B cell (primary cell): Measurements from ENCODE around the gene BCAN. TPM values are rescaled to one million over a fixed set of nuclear protein-coding genes. Genes with fewer than 3 reads are reported as not detected.

Experiments used
- ATAC-seq: fragments of 200-7000 bp; cut with Tn5 transposase; one replicate; pipeline ENCODE4 v1.10.0; 2021; ENCODE audit warnings: low read depth, mild to moderate bottlenecking, moderate number of reproducible peaks, moderate library complexity
- CTCF ChIA-PET: fragments of 350-600 bp; sonication (Branson Sonifier 250); formaldehyde crosslinking; loops from one replicate; lab custom pipeline; 2021; ENCODE audit warnings: antibody characterized with exemption, inconsistent platforms; lab: Charles Lee
- POLR2A ChIA-PET: fragments of 350-600 bp; sonication (Branson Sonifier 250); formaldehyde crosslinking; loops from one replicate; lab custom pipeline; 2021; ENCODE audit warnings: antibody characterized with exemption; lab: Charles Lee
- DNase-seq: peaks from one replicate; pipeline ENCODE4 v3.0.0; 2013
- H2AFZ ChIP-seq: 2 replicates; pipeline ENCODE4 v1.6.1; 2012; ENCODE audit warnings: mild to moderate bottlenecking, low read depth, low read length; ENCODE audit not compliant: insufficient read depth, poor library complexity, severe bottlenecking
- H3K27ac ChIP-seq, 2 donors: 1 replicate in 1 of 2; 2 replicates in 1 of 2; pipeline ENCODE4 v1.5.1; 2012 to 2013; ENCODE audit warnings: low read length in 2 of 2, mild to moderate bottlenecking in 2 of 2, moderate library complexity in 1 of 2
- H3K27me3 ChIP-seq, 4 experiments: fragments of 200-600 bp in 1 of 4; sonication (generic) in 1 of 4; replicated peaks in 1 of 4; 1 replicate in 2 of 4; 2 replicates in 2 of 4; pipeline versions ENCODE4 v1.6.1 to v1.7.0; 2013 to 2016; ENCODE audit warnings: low read length in 3 of 4, mild to moderate bottlenecking in 2 of 4, mixed read lengths in 1 of 4, moderate library complexity in 1 of 4; ENCODE audit not compliant: insufficient read depth in 4 of 4, control insufficient read depth in 3 of 4; ENCODE audit errors: control extremely low read depth in 1 of 4
- H3K36me3 ChIP-seq, 2 experiments: replicated peaks in 1 of 2; 1 replicate in 1 of 2; 2 replicates in 1 of 2; pipeline versions ENCODE4 v1.6.1 to v1.7.1; 2013; ENCODE audit warnings: low read length in 1 of 2; ENCODE audit not compliant: insufficient read depth in 2 of 2, control insufficient read depth in 1 of 2; ENCODE audit errors: control extremely low read depth in 1 of 2, extremely low read depth in 1 of 2
- H3K4me1 ChIP-seq, 2 donors: fragments of 200-600 bp in 1 of 2; sonication (generic) in 1 of 2; 1 replicate in 1 of 2; 2 replicates in 1 of 2; pipeline versions ENCODE4 v1.5.1 to v1.6.1; 2013 to 2017; ENCODE audit warnings: low read length in 2 of 2; ENCODE audit not compliant: control insufficient read depth in 2 of 2, insufficient read depth in 2 of 2
- H3K4me2 ChIP-seq: replicated peaks from 2 replicates; pipeline ENCODE3; 2012; ENCODE audit warnings: mild to moderate bottlenecking, low read depth, low read length; ENCODE audit not compliant: poor library complexity, severe bottlenecking
- H3K4me3 ChIP-seq, 5 experiments: fragments of 200-600 bp in 1 of 5; sonication (generic) in 1 of 5; 1 replicate in 3 of 5; 2 replicates in 2 of 5; pipeline versions ENCODE4 v1.5.1 to v1.7.0; 2011 to 2016; ENCODE audit warnings: low read length in 4 of 5, mild to moderate bottlenecking in 4 of 5, low read depth in 2 of 5, control low read depth in 1 of 5, moderate library complexity in 1 of 5; ENCODE audit not compliant: insufficient read depth in 1 of 5; ENCODE audit errors: control extremely low read depth in 1 of 5, extremely low read depth in 1 of 5
- H3K79me2 ChIP-seq: fragments of 200-600 bp; sonication (generic); one replicate; pipeline ENCODE4 v1.6.0; 2016; ENCODE audit warnings: low read length; ENCODE audit not compliant: control insufficient read depth, insufficient read depth
- H3K9ac ChIP-seq: fragments of 200-600 bp; sonication (generic); 2 replicates; pipeline ENCODE4 v1.6.1; 2017; ENCODE audit warnings: mild to moderate bottlenecking, low read length, moderate library complexity
- H3K9me3 ChIP-seq, 3 donors: one replicate each; pipeline versions ENCODE4 v1.6.1 to v1.7.1; 2013; ENCODE audit warnings: low read length in 2 of 3; ENCODE audit not compliant: control insufficient read depth in 2 of 3, insufficient read depth in 1 of 3; ENCODE audit errors: control extremely low read depth in 1 of 3
- H4K20me1 ChIP-seq: 2 replicates; pipeline ENCODE4 v1.6.0; 2012; ENCODE audit warnings: mild to moderate bottlenecking, low read length; ENCODE audit not compliant: insufficient read depth, control insufficient read depth, poor library complexity, severe bottlenecking
- H3K27ac Mint-ChIP-seq: one replicate; pipeline ENCODE4 v1.8.0; 2021; ENCODE audit warnings: mixed read lengths
- H3K27me3 Mint-ChIP-seq: one replicate; pipeline ENCODE4 v1.8.0; 2021; ENCODE audit warnings: mixed read lengths
- H3K4me1 Mint-ChIP-seq: one replicate; pipeline ENCODE4 v1.8.0; 2021; ENCODE audit warnings: mixed read lengths
- H3K4me3 Mint-ChIP-seq: one replicate; pipeline ENCODE4 v1.8.0; 2021; ENCODE audit warnings: mixed read lengths
- H3K9me3 Mint-ChIP-seq: one replicate; pipeline ENCODE4 v1.8.0; 2022; ENCODE audit warnings: mixed read lengths; ENCODE audit not compliant: insufficient read depth
- CTCF ChIP-seq: fragments of 200-600 bp; IDR thresholded peaks from one replicate; pipeline ENCODE4 v1.8.0; 2022; ENCODE audit warnings: antibody characterized with exemption, mild to moderate bottlenecking
- EZH2 ChIP-seq: IDR thresholded peaks from 2 replicates; pipeline ENCODE4 v1.6.1; 2012; ENCODE audit warnings: borderline replicate concordance, low read depth, mild to moderate bottlenecking, moderate library complexity, low read length; ENCODE audit not compliant: insufficient read depth, poor library complexity, severe bottlenecking
- whole genome bisulfite sequencing: methylation state at CpG from one replicate; pipeline ENCODE4 v1.1.5; 2013; ENCODE audit warnings: missing lambda C conversion rate; ENCODE audit not compliant: insufficient coverage; 5-methylcytosine and 5-hydroxymethylcytosine counted together
- intact Hi-C: fragments of 100-400 bp; cut with micrococcal nuclease; formaldehyde crosslinking; loops from one replicate; pipeline ENCODE4 v1.10.0; 2022
- polyA plus RNA-seq: library from polyadenylated mRNA; depleted of rRNA; stranded (reverse); fragments of >200 nt; gene quantifications from 2 replicates; pipeline ENCODE4 v1.2.3, GENCODE V29; 2012
- total RNA-seq, 2 donors: library from RNA; stranded (reverse); fragments of 120-200 nt in 1 of 2; gene quantifications; 1 replicate in 1 of 2; 2 replicates in 1 of 2; pipeline versions ENCODE4 v1.2.3 to v1.2.4, GENCODE V29; 2013 to 2022

The BCAN gene
- total and polyA plus RNA-seq, 2 donors (not counting 1 experiment from before 2014, with no cell fraction given): not detected

GRCh38 chr1:156693848-156694689 lies 52.2 kb downstream of the BCAN start:
- Histone ChIP-seq H4K20me1 (no peaks in the 10 kb centered on the region), H3K27me3 (peaks cover 0 to 70% (median 33%) of the 10 kb centered on the region in 4 experiments), H3K9ac (no peak overlapping the region), H3K27ac (no peak overlapping the region), H3K9me3 (peaks cover 0 to 3% (median 0%) of the 10 kb centered on the region in 3 donors), H3K36me3 (no peaks in the 10 kb centered on the region), H3K4me3 (no peak overlapping the region), H3K4me1 (peaks cover 9 to 19% of the 10 kb centered on the region in 2 donors), H2AFZ (no peak overlapping the region), H3K79me2 (no peaks in the 10 kb centered on the region), H3K4me2 (no peak overlapping the region)
- Mint-ChIP-seq H3K27ac (no peak overlapping the region), H3K9me3 (no peaks in the 10 kb centered on the region), H3K27me3 (peaks cover 64% of the 10 kb centered on the region), H3K4me3 (no peak overlapping the region), H3K4me1 (peaks cover 16% of the 10 kb centered on the region)
- intact Hi-C loops: no loop called here
- ATAC-seq: no peak
- DNase-seq: no peak
- CTCF ChIA-PET: interaction anchor here (1.5 kb wide), 1 partner anchor 31 kb away, joined by 3 read pairs; no protein-coding TSS in a partner anchor
- WGBS: 90% methylated on average over 11 of the region's 12 CpGs
- POLR2A ChIA-PET: no interaction called here
- no peak for TF ChIP-seq CTCF
- TF ChIP-seq EZH2: no peak

GRCh38 chr1:156694690-156694962 lies 52.7 kb downstream of the BCAN start:
- H3K4me1 Mint-ChIP-seq: peaks cover 14% of the 10 kb centered on the region
- H3K9me3 Mint-ChIP-seq: no peaks in the 10 kb centered on the region
- Histone ChIP-seq H3K9ac (no peak overlapping the region), H3K27me3 (peaks cover 0 to 65% (median 30%) of the 10 kb centered on the region in 4 experiments), H3K9me3 (peaks cover 0 to 3% (median 0%) of the 10 kb centered on the region in 3 donors), H3K4me2 (no peak overlapping the region), H3K27ac (no peak overlapping the region), H3K79me2 (no peaks in the 10 kb centered on the region), H3K36me3 (no peaks in the 10 kb centered on the region), H2AFZ (no peak overlapping the region), H3K4me1 (peaks cover 4 to 14% of the 10 kb centered on the region in 2 donors), H4K20me1 (no peaks in the 10 kb centered on the region), H3K4me3 (no peak overlapping the region)
- ATAC-seq: no peak
- intact Hi-C loops: no loop called here
- H3K4me3 Mint-ChIP-seq: no peak overlapping the region
- 87% methylated on average over 5 of the region's 5 CpGs for WGBS
- H3K27ac Mint-ChIP-seq: no peak overlapping the region
- no peak for DNase-seq
- CTCF ChIA-PET: interaction anchor here (1.5 kb wide), 1 partner anchor 31 kb away, joined by 3 read pairs; no protein-coding TSS in a partner anchor
- TF ChIP-seq CTCF: no peak
- TF ChIP-seq EZH2: no peak
- H3K27me3 Mint-ChIP-seq: peaks cover 63% of the 10 kb centered on the region
- POLR2A ChIA-PET: no interaction called here
